Activated T-cell treated with anti-CD3 and anti-CD28 coated beads for 4 hours (primary cell): Measurements from ENCODE around the gene CCDC187.

ENCODE experiments used
- DNase-seq: peaks from one replicate; pipeline ENCODE4 v3.0.0-alpha.2; 2020

CCDC187 gene

DNA sequence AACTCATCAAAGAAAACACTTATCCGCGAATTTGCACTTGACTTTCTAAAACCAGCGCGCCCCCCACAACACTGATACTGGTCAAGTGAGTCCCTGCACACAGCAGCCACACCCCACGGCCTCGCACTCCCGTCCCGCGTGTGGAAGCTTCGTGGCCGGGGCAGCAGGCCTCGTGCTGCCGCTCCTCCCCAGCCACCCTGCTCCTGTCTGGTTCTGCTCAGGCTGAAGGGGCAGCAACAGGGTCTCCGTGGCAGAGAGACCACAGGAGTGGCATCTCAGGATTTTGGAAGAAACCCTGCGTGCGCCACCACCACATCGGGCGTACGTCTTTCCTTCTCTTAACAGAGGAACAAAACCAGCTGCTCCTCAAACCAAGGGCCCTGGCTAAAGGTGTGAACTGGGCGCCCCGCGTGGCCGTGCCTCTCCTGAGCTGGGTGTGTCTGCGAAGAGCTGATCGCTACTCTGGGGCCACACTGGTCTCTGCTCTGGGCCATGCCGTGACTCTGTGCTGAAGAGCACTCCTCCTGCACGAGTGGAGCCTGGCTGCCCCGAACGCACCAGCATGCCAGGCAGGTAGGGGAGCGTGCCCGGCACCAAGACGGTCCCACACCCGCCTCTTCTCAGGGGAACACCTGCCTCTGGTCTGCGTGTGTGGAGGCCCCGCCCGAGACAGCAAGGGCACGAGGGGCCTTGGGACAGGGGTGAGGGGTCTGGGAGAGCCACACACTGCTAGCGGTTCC is 81.6 kb downstream of the CCDC187 start:
- DNase-seq, result no peak

DNA sequence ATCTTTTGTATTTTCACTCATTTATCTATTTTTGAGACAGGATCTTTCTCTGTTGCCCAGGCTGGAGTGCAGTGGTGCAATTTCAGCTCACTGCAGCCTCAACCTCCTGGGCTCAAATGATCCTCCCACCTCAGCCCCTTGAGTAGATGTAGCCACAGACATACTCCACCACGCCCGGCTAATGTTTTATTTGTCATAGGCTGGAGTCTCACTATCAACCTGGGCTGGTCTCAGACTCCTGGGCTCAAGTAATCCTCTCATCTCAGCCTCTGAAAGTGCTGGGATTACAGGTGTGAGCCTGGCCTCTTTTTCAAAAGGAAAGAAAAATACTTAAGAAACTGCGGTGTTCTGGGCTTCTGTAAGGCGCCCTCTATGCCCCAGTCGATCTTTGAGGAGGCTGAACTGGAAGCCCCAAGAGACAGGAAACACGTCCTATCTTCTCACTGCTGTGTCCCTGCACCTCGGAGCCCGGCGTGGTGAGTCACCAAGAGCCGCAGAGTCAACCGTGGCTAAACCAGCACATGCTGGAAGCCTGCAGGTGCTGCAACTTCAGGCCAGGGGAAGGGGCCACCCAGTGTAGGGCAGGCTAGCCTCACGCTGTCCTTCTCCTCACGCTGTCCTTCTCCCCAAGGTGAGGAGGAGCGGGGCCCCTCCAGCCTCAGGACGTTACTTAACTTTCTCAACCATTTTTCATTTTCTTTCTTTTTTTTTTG is 83.7 kb downstream of the CCDC187 start:
- no peak for DNase-seq

GRCh38 chr9:136219276-136219675 is 84.6 kb downstream of the CCDC187 start:
- no peak for DNase-seq

- DNase-seq, result no peak
Observed at GRCh38 chr9:136218673-136219072, 85.2 kb downstream of the CCDC187 start.

GRCh38 chr9:136218271-136218670 is 85.6 kb downstream of the CCDC187 start:
- DNase-seq, result no peak

GRCh38 chr9:136216541-136217244 is 87.2 kb downstream of the CCDC187 start:
- DNase-seq, result no peak

DNA sequence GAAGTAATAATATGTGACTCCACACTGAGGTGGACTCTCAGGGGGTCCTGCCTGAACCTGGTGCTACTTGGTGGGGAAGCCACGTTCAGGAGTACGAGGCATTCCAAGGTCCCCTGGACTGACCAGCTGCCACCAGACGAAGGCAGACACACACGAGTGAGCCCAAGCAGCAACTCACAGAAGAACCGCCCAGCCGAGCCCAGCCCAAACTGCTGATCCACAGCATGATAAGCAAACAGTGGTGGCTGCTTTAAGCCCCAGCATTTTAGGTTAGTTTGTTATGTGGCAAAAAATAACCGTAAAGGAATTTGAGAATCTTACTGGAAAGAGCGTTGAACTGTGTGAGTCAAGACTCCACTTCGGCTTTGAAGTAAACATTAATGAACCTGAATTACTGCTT is 90.2 kb downstream of the CCDC187 start:
- no peak for DNase-seq

GRCh38 chr9:136212345-136212950 is 91.4 kb downstream of the CCDC187 start:
- DNase-seq, result no peak

DNA sequence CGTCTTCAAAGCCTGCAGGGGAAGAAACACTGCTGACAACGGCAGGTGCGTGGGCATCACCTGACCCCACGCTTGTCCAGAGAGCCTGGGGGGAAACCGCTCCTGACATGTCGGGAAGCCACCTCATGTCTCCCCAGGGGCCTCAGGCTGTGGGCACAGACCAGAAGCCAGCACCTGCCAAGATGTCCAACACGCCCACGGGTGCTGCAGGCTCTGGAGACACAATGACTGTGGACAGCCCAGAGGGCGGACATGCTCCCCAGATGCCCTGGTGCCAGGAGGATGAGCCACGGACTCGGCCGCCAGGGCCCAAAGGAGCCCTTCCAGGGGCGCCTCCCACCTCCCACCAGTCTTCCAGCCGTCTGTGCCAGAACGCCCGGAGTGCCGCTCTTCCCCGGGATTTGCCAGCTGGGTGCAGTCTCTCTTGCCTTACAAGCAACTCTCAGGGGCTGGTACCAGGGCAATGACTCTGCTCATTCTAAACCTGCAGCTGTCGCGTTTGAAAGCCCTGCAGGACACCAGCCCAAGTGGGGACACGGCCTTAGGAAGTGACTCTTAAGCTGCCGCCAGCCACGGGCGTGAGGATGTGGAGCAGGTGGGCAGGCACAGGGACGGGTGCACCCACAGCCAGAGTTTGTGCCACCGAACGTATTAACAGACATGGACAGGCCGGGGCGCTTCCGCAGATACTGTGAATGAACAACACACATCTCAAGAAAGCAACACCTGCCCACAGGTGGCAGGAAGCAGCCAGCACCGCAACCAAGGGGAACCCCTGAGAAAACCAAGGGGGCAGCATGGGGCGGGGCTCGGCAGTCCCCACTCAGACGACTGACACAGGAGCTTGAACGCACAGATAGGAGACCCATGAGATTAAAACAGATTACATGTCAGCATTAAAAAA is 92.2 kb downstream of the CCDC187 start:
- DNase-seq, result no peak

GRCh38 chr9:136211006-136211405 is 92.9 kb downstream of the CCDC187 start:
- DNase-seq, result no peak

- DNase-seq, result no peak
Observed at GRCh38 chr9:136210276-136210675, 93.6 kb downstream of the CCDC187 start.

DNA sequence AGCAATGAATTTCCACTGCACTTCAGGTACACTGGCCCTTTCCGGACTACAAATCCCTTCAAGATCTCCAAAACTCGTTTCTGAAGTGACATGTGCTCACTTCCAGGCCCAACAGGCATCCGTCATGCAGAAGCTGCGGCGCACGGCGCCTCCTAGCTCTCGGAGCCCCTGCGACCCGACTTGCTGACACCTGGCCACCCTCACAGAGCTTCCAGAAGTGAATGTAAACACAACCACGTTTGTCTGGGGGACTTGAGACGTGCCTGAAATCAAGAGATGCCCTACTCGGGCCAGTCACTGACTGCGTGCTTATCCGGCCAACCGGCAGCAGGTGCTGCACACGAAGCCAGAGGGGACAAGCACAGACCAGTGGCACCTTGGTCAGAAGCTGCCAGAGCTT is 94.1 kb downstream of the CCDC187 start:
- DNase-seq, result no peak

DNA sequence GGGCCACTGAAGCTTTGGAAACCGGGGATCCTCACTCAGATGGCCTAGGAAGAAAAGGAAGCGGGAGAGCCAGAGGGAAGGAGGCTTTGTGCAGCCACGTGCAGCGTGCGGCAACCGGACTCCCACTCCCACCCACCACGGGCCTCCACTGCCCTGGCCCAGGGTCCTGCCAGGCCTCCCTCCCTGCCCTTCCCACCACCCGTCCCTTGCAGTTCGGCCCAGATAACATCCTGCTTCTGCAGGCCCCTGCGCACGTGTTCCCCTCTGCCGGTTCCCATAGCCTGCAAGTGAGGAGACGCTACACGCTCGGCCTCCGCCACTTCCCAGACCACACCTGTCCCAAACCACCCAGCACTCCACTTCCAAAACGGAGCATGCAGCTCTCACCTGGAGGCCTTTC is 94.7 kb downstream of the CCDC187 start:
- DNase-seq, result no peak

DNA sequence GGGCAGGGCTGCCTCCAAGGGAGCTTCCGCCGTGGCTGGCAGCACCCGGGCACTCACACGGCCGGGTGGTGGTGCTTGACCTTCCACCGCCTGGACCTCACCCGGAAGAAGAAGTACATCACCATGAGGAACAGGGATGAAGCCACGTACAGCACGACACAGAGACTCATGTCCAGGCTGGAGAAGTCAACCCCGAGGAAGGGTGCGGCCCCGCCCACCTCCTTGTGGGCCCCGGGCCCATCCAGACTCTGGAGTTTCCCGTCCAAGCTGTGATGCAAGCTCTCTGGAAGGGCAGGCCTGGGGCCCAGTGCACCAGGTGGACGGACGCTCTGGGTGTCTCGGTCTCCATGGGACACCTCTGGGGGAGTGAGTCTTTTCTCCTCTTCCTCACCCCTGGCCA is 95.2 kb downstream of the CCDC187 start:
- no peak for DNase-seq

DNA sequence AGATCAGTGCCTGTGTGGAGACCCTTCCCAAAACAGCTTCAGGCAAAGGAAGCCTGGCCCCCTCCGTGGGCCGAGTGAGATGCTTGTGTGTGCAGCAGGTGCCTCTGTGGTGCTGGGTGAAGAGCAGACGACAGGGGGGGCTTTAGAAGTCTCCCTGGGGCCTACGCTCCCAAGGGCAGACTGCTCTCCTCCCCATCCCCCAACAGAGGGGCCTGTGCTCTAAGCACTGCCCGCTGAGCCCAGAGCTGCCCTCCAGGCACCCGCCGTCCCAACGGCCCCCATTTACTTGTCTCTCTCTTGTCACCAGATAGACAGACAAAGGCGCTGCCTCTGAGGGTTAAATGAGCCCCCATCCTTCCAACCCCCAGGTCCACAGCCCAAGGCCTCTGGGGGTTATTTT is 96.3 kb downstream of the CCDC187 start:
- no peak for DNase-seq

GRCh38 chr9:136206602-136207275 is 97.2 kb downstream of the CCDC187 start:
- no peak for DNase-seq

GRCh38 chr9:136205707-136205992 is 98.2 kb downstream of the CCDC187 start:
- DNase-seq, result no peak

DNA sequence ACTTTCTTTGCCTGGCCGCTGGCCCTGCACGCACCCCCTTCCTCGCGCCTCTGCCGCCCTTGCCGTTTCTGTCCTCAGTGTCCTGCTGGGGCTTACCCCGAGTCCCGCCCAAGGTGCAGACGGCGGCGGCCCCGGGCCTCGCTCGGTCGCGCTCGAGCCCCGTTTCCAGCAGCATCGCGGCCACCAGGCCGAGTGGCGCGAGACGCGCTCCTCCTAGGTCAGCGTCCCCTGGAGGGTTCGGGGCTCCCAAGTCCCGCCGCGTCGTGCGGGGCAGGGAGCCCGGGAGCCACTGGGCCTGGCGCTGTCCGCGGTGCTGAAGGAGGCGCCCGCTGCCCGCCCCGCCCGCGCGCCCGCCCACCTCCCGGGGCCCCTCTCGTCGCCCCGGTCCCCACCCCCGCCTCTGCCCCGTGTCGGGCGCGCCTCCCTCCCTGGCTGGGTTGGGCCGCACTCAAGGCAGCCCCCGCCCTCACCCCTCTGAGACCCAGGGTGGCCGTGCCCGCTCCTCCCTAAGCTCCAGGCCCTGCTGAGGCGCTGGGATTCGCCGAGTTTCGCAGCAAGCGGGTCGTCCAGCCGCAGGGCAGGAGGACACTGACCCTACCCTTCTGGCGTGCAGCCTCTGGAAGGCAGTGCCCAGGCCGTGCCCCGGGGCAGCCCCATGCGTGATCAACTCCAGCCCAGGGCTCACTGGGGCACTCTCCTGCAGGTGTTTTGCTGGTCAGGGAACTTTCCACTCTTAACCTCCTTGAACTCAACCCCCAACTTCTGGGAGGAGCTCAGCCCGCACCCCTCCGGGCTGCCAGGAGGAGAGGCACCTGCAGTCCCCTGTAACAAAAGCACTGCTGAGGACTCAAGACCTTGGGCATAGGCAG is 98.8 kb downstream of the CCDC187 start, which contains the start of gene LHX3:
TSS of gene LHX3 (minus strand) at position 291 of the 869 bp plus-strand sequence. CDS start at position 175, 116 bp downstream.
- DNase-seq, result no peak

DNA sequence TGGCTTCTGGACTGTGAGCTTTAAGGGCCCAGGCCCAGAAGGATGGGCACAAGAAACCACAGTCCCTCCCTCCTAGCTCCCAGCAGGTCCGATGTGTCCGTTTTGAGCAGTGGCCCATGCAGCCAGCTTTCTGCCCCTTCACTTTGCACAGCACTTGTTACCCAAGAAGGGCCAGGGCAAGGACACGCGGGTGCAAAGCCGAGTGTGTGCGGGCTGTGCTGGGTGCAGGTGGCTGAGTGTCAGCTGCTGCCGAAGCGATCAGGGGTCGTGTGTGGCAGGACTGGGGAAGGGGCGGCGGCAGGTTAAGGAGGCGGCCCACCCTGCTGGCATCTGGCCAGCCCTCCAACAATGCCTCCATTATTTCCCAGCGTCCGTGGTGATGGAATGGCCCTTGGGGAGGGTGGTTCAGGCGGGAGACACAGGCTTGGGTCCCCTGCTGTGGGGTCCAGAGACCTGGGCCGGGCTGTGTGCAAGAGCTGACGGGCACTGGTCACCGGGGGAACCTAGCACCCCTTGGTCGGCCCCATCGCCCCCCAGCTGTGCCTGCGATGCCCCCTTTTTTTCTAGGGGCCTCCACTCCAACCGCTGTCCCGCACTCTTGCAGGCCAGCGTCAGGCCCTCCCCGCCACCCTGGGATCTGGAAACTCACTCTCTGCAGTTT is 99.6 kb downstream of the CCDC187 start:
- no peak for DNase-seq

DNA sequence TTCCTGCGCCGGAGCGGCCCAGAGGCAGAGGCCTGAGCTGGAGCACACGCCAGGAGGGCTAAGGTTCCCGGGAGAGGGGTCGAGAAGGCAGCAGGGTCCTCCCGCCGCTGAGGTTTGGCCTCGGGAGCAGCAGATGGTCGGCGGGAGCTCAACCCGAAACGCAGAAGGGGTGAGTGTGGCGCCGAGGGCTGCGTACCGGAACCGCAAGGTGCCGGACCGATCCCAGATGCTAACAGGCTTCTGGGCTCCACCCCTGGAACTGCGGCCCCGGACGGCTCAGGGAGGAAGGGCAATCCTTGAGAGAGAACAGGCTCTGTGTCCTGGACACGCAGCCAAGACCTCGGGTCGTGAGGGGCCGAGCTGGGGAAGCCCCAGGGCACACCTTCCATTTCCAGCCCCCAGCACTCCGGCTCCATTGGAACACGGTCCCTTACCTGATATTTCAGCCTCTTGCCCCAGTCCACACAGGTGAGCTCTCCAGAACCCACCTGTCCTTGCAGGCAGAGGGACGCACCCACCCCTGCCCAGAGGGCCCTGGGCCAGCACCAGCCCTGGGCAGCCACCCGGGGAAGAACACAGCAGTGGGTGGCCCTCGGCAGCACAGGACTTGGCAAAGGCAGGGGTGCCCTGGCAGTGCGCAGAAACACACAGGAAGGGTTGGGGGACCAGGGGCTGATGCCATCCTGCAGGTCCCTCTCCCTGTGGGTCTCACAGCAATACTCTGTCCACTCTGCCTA is 100.3 kb downstream of the CCDC187 start:
- DNase-seq, result no peak
